Muscle of leg (tissue), 11 donors: ENCODE results near the gene CNNM3. TPM values are rescaled to one million over a fixed set of nuclear protein-coding genes. Genes with fewer than 3 reads are reported as not detected.
"Not testable (repeated sequence)": the region's sequence is repeated elsewhere in the genome, so short reads cannot be mapped to it uniquely, and the experiment has no call there.

Experiments
- DNase-seq: peaks from one replicate; pipeline ENCODE4 v3.0.0; 2013
- H3K27ac ChIP-seq: one replicate; pipeline ENCODE4 v1.5.1; 2013; ENCODE audit warnings: mild to moderate bottlenecking, low read length, control low read depth
- H3K27me3 ChIP-seq: one replicate; pipeline ENCODE4 v1.6.1; 2013; ENCODE audit warnings: low read length; ENCODE audit not compliant: control insufficient read depth, insufficient read depth
- H3K36me3 ChIP-seq: one replicate; pipeline ENCODE4 v1.6.1; 2013; ENCODE audit warnings: low read length; ENCODE audit not compliant: control insufficient read depth, insufficient read depth
- H3K4me1 ChIP-seq: one replicate; pipeline ENCODE4 v1.6.1; 2013; ENCODE audit warnings: low read length; ENCODE audit not compliant: control insufficient read depth, insufficient read depth
- H3K4me3 ChIP-seq: one replicate; pipeline ENCODE4 v1.5.1; 2013; ENCODE audit warnings: low read length, control low read depth
- H3K9me3 ChIP-seq: replicated peaks from 2 replicates; pipeline ENCODE4 v1.6.1; 2013; ENCODE audit warnings: low read depth, low read length; ENCODE audit not compliant: control insufficient read depth
- WGBS: methylation state at CpG from one replicate; pipeline ENCODE4 v1.1.5; 2013; ENCODE audit warnings: missing lambda C conversion rate; ENCODE audit not compliant: insufficient coverage; 5-methylcytosine and 5-hydroxymethylcytosine counted together
- polyA plus RNA-seq, 8 donors: library from polyadenylated mRNA; unstranded; fragments of 120-200 nt; gene quantifications; one replicate each; pipeline versions ENCODE4 v1.2.1 to v1.2.3, GENCODE V29; 2013; ENCODE audit warnings: inconsistent platforms in 1 of 8, low replicate concordance in 1 of 8; ENCODE audit not compliant: insufficient read length in 8 of 8, insufficient read depth in 1 of 8
- total RNA-seq: library from RNA; stranded (reverse); fragments of 120-200 nt; gene quantifications from one replicate; pipeline ENCODE4 v1.2.4, GENCODE V29; 2013

Gene CNNM3
- total and polyA plus RNA-seq, 9 donors, result 4.9 to 22.2 (median 16.6) TPM

DNA sequence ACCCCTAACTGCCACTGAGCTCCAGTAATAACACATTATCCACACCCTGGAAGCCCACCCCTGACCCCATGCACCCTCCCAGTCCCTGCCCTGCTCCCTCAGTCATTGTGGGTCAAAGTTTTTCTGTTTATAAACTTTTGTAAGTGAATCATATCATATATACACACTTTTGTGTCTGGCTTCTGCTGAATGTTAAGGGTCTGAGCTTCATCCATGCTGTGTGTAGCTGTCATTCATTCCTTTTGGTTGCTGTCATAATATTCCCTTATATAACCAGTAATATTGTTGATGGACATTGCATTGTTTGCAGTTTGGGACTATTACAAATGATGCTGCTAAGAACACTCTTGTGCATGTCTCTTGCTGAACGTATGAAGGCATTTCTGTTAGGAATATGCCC, 40.9 kb upstream of the CNNM3 start:
- Histone ChIP-seq H3K27me3 (no peaks in the 10 kb centered on the region), H3K4me3 (no peak overlapping the region)
- no CpG with 5 or more reads among the region's 1 CpG for WGBS

DNA sequence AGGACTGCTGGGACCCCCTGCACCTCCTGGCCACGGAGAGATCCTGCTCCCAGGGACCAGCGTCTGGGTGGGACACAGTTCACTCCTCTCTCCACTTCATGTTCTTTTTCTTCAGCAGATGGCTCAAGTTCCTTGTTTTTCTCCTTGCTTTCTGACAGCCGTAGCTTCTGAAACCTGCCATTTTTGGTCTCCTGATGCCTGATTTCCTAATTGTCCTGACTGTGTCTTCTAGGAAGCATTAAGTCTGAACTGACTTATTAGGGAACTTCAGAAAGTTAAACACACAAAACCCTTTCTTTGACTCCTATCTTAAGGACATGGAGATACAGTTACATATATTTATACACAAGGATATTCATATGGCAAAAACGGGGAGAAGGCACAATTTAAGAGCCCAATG, 32.7 kb upstream of the CNNM3 start:
- Histone ChIP-seq H3K27me3 (no peaks in the 10 kb centered on the region), H3K27ac (no peak overlapping the region), H3K9me3 (no peaks in the 10 kb centered on the region), H3K36me3 (no peaks in the 10 kb centered on the region), H3K4me1 (peaks cover 14% of the 10 kb centered on the region), H3K4me3 (no peak overlapping the region)
- WGBS, result 54% methylated on average over 3 of the region's 4 CpGs
- peak; percentile 29 for DNase-seq

More for the DNA sequence above, 40.9 kb upstream of the CNNM3 start:
- no peak for DNase-seq
- H3K27ac ChIP-seq, result no peak overlapping the region
- H3K36me3 ChIP-seq, result no peaks in the 10 kb centered on the region
- peaks cover 15% of the 10 kb centered on the region for H3K4me1 ChIP-seq
- no peaks in the 10 kb centered on the region for H3K9me3 ChIP-seq

DNA sequence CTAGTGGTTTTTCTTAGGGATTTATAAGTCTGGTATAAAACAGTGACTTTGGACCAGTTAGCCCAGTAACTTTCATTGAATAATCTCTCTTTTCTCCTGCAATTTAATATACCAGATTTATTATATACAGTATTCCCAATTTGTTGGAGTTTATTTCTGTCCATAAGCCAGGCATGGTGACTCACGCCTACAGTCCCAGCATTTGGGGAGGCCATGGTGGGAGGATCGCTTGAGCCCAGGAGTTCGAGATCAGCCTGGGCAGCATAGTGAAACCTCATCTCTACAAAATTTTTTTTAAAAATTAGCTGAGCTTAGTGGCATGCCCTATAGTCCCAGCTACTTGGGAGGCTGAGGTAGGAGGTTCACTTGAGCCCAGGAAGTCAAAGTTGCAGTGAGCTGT, 28.7 kb upstream of the CNNM3 start:
- H3K4me3 ChIP-seq, result no peak overlapping the region
- no peak for DNase-seq
- no peaks in the 10 kb centered on the region for H3K36me3 ChIP-seq
- H3K27ac ChIP-seq, result no peak overlapping the region
- no peaks in the 10 kb centered on the region for H3K9me3 ChIP-seq
- H3K4me1 ChIP-seq, result peaks cover 25% of the 10 kb centered on the region
- no CpG with 5 or more reads among the region's 3 CpGs for WGBS
- H3K27me3 ChIP-seq, result no peaks in the 10 kb centered on the region

- Histone ChIP-seq H3K27me3 (no peaks in the 10 kb centered on the region), H3K4me3 (peak overlapping the region; percentile 9), H3K4me1 (peaks cover 27% of the 10 kb centered on the region), H3K9me3 (no peaks in the 10 kb centered on the region), H3K27ac (peak overlapping the region; percentile 90), H3K36me3 (no peaks in the 10 kb centered on the region)
- peak; percentile 76 for DNase-seq
- 67% methylated on average over 11 of the region's 17 CpGs for whole genome bisulfite sequencing
Observed at GRCh38 chr2:96788442-96789244, 27.4 kb upstream of the CNNM3 start.

DNA sequence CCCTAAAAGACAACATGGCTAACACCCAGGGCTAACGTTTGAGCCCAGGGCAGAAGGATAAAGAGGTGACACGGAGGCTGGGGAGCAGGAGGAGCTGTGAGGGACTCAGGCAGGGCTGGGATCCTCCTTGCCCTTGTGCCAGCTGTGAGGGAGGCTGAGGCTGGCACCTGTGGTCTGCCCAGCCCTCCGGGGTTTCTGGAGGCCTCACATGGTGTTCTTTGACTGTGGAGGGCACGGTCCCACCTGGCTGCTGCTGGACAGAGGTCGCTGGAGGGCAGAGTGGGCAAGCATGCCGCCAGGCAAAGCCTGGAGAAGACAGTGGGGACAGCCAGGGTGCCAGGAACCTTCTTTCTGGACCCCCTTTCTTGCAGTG, 26.8 kb upstream of the CNNM3 start:
- DNase-seq, result no peak
- Histone ChIP-seq H3K36me3 (no peaks in the 10 kb centered on the region), H3K27ac (peak overlapping the region; percentile 90), H3K4me3 (peak overlapping the region; percentile 9), H3K27me3 (no peaks in the 10 kb centered on the region), H3K9me3 (no peaks in the 10 kb centered on the region), H3K4me1 (peaks cover 27% of the 10 kb centered on the region)
- 79% methylated on average over 6 of the region's 6 CpGs for WGBS

GRCh38 chr2:96792772-96793749, 23.0 kb upstream of the CNNM3 start:
- Histone ChIP-seq H3K27ac (no peak overlapping the region), H3K36me3 (peaks cover 12% of the 10 kb centered on the region), H3K4me1 (peaks cover 21% of the 10 kb centered on the region), H3K4me3 (no peak overlapping the region), H3K9me3 (no peaks in the 10 kb centered on the region), H3K27me3 (no peaks in the 10 kb centered on the region)
- WGBS, result 76% methylated on average over 16 of the region's 17 CpGs
- no peak for DNase-seq

GRCh38 chr2:96795076-96795475, 21.0 kb upstream of the CNNM3 start:
- 100% methylated on average over 2 of the region's 6 CpGs for WGBS
- DNase-seq, result no peak
- Histone ChIP-seq H3K4me1 (peaks cover 7% of the 10 kb centered on the region), H3K36me3 (peaks cover 32% of the 10 kb centered on the region), H3K9me3 (no peaks in the 10 kb centered on the region), H3K27ac (no peak overlapping the region), H3K27me3 (no peaks in the 10 kb centered on the region), H3K4me3 (no peak overlapping the region)

DNA sequence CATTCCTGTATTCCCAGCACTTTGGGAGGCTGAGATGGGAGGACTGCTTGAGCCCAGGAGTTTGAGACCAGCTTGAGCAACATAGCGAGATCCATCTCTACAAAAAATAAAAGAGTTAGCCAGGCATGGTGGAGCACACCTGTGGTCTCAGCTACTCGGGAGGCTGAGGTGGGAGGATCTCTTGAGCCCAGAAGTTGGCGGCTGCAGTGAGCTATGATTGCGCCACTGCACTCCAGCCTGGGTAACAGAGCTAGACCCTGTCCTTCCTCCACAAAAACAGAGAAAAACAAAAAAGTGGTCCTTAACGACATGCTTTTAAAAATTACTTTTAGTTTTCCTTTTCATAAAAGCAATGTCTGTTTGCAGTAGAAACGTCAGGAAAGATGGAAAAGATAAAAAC, 19.6 kb upstream of the CNNM3 start:
- DNase-seq, H3K27me3 ChIP-seq, H3K4me3 ChIP-seq, H3K27ac ChIP-seq, H3K9me3 ChIP-seq: not testable (repeated sequence)
- 83% methylated on average over 3 of the region's 6 CpGs for WGBS
- Histone ChIP-seq H3K4me1 (peaks cover 15% of the 10 kb centered on the region), H3K36me3 (peaks cover 40% of the 10 kb centered on the region)

DNA sequence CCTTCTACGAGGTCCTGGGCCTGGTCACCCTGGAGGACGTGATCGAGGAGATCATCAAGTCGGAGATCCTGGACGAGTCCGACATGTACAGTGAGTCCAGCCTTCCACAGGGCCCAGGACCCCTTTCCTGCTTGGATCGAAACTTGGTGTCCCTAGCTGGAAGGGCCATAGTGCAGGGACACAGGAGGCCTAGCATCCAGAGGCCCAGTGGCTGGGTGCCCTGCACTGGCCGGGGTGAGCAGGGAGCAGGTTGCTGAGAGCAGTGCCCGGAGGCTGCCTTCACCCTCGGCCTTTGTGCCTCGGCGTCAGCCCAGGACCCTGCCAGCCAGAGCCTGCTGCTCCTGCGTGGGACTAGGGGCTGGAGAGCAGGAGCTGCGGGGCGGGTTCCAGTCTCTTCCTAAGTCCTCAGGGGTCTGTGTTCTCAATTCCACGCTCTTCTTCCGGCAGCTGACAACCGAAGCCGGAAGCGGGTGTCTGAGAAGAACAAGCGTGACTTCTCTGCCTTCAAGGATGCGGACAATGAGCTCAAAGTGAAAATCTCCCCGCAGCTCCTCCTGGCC, 18.9 kb upstream of the CNNM3 start:
- H3K36me3 ChIP-seq, result peaks cover 45% of the 10 kb centered on the region
- WGBS, result 89% methylated on average over 23 of the region's 23 CpGs
- no peak overlapping the region for H3K27ac ChIP-seq
- no peaks in the 10 kb centered on the region for H3K27me3 ChIP-seq
- H3K9me3 ChIP-seq, result no peaks in the 10 kb centered on the region
- no peak for DNase-seq
- no peak overlapping the region for H3K4me3 ChIP-seq
- peaks cover 15% of the 10 kb centered on the region for H3K4me1 ChIP-seq
